Measurements from ENCODE around the gene ME3.

GRCh38 chr11:86621854-86622253 is 50.6 kb downstream of the ME3 start:
- no peak for TF ChIP-seq POLR2A (IDR thresholded peaks at IDR 0.05)
- TF ChIP-seq CTCF (IDR thresholded peaks at IDR 0.05), result no peak
- no peak for TF ChIP-seq POLR2AphosphoS5 (IDR thresholded peaks at IDR 0.05; ENCODE audit: insufficient read depth in 1 of 2, low read depth in 1 of 2)

Data from vagina (tissue), 2 donors.